Astrocyte (in vitro differentiated cells and primary cell): ENCODE measurements around the gene RAVER2. TPM values are rescaled to one million over a fixed set of nuclear protein-coding genes. Genes with fewer than 3 reads are reported as not detected.

Experiments used
- DNase-seq: peaks from one replicate; pipeline ENCODE4 v3.0.0-alpha.2; 2010; ENCODE audit warnings: low read depth
- FAIRE-seq: peaks from 2 replicates; lab custom pipeline; 2011; peaks lifted over from hg19 to GRCh38; lab: Jason Lieb, UNC
- H2AFZ ChIP-seq: 2 replicates; pipeline ENCODE4 v1.6.0; 2012; ENCODE audit warnings: low read depth, low read length, inconsistent platforms
- H3K27ac ChIP-seq: 2 replicates; pipeline ENCODE4 v1.5.1; 2011; ENCODE audit warnings: low read depth, low read length, inconsistent platforms
- H3K27me3 ChIP-seq: 2 replicates; pipeline ENCODE4 v1.6.0; 2011; ENCODE audit warnings: low read length, inconsistent platforms; ENCODE audit not compliant: insufficient read depth
- H3K36me3 ChIP-seq: 2 replicates; pipeline ENCODE4 v1.5.1; 2011; ENCODE audit warnings: low read length, inconsistent platforms; ENCODE audit not compliant: insufficient read depth
- H3K4me1 ChIP-seq: 2 replicates; pipeline ENCODE4 v1.5.1; 2011; ENCODE audit warnings: low read length, inconsistent platforms; ENCODE audit not compliant: insufficient read depth
- H3K4me2 ChIP-seq: 2 replicates; pipeline ENCODE4 v1.6.0; 2012; ENCODE audit warnings: low read length, inconsistent platforms
- H3K4me3 ChIP-seq: 2 replicates; pipeline ENCODE4 v1.5.1; 2011; ENCODE audit warnings: low read depth, mild to moderate bottlenecking, low read length, inconsistent platforms; ENCODE audit not compliant: insufficient read depth
- H3K79me2 ChIP-seq: 2 replicates; pipeline ENCODE4 v1.6.0; 2012; ENCODE audit warnings: mild to moderate bottlenecking, low read length, inconsistent platforms; ENCODE audit not compliant: insufficient read depth
- H3K9ac ChIP-seq: 2 replicates; pipeline ENCODE4 v1.6.0; 2012; ENCODE audit warnings: mild to moderate bottlenecking, low read length, inconsistent platforms
- H3K9me3 ChIP-seq: 2 replicates; pipeline ENCODE4 v1.5.1; 2012; ENCODE audit warnings: low read depth, mild to moderate bottlenecking, low read length, inconsistent platforms; ENCODE audit not compliant: insufficient read depth
- H4K20me1 ChIP-seq: 2 replicates; pipeline ENCODE4 v1.6.0; 2012; ENCODE audit warnings: low read length, inconsistent platforms; ENCODE audit not compliant: insufficient read depth
- H3K27ac Mint-ChIP-seq: one replicate; pipeline ENCODE4 v1.8.0; 2021; ENCODE audit warnings: mild to moderate bottlenecking, mixed read lengths; ENCODE audit not compliant: unreplicated experiment
- H3K27me3 Mint-ChIP-seq: one replicate; pipeline ENCODE4 v1.8.0; 2021; ENCODE audit warnings: low read depth, mixed read lengths; ENCODE audit not compliant: unreplicated experiment
- H3K36me3 Mint-ChIP-seq: one replicate; pipeline ENCODE4 v1.8.0; 2021; ENCODE audit warnings: low read depth, mixed read lengths; ENCODE audit not compliant: unreplicated experiment
- H3K4me1 Mint-ChIP-seq: one replicate; pipeline ENCODE4 v1.8.0; 2021; ENCODE audit warnings: low read depth, mixed read lengths; ENCODE audit not compliant: unreplicated experiment
- H3K4me3 Mint-ChIP-seq: one replicate; pipeline ENCODE4 v1.8.0; 2021; ENCODE audit warnings: mild to moderate bottlenecking, moderate library complexity, mixed read lengths; ENCODE audit not compliant: unreplicated experiment
- H3K9me3 Mint-ChIP-seq: one replicate; pipeline ENCODE4 v1.8.0; 2021; ENCODE audit warnings: mild to moderate bottlenecking, mixed read lengths; ENCODE audit not compliant: unreplicated experiment
- EZH2 ChIP-seq: IDR thresholded peaks from 2 replicates; pipeline ENCODE4 v1.6.1; 2012; ENCODE audit warnings: mild to moderate bottlenecking, low read length, inconsistent platforms; ENCODE audit not compliant: insufficient read depth
- total RNA-seq: library from RNA; stranded (reverse); gene quantifications from 2 replicates; pipeline ENCODE4 v1.2.1, GENCODE V29; 2021
- TF ChIP-seq, protein P1 (sequence below): IDR thresholded peaks from 2 replicates; pipeline ENCODE4 v1.5.1; 2011; ENCODE audit warnings: low read depth, mild to moderate bottlenecking, inconsistent platforms, low read length, moderate library complexity; ENCODE audit not compliant: insufficient read depth

RAVER2 gene
- total RNA-seq, 1 donor from 2014 or later, result 7.1 TPM

DNA sequence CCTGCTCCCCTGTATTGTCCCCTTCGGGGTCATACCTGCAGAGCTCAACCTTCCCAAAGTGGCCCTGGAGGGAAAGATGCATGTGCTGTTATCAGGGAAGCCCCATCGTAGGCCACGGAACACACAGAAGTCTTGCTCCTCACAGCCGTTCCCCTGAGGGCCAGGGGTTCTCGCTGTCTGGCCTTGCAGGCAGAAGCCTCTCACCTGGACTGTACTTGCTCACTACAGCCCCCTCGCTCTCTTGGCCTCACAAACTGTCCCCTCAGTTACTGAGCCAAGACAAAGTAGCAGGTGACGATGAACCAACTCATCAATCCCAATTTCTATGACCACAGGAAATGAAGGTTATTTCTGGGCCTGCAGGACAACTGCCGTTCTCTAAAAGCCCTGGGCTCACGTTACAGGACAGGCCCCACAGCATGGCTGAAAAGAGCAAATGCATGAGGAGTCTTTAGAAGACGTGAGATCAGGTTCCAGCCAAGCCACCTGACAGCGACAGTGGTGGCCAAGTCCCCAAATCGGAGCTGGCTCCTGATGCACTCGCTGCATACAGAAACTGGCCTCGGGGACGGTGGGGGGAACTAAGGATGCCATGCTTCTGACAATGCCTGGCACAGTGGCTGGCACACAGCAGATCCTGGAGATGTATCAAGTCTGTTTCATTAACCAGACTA is 95.0 kb downstream of the RAVER2 start:
- peaks cover 48% of the 10 kb centered on the region for H3K36me3 ChIP-seq
- H3K9ac ChIP-seq, result no peak overlapping the region
- H3K4me2 ChIP-seq, result no peak overlapping the region
- FAIRE-seq (no peak), DNase-seq (no peak)
- peaks cover 3% of the 10 kb centered on the region for H3K4me1 ChIP-seq
- TF ChIP-seq, protein P1, sequence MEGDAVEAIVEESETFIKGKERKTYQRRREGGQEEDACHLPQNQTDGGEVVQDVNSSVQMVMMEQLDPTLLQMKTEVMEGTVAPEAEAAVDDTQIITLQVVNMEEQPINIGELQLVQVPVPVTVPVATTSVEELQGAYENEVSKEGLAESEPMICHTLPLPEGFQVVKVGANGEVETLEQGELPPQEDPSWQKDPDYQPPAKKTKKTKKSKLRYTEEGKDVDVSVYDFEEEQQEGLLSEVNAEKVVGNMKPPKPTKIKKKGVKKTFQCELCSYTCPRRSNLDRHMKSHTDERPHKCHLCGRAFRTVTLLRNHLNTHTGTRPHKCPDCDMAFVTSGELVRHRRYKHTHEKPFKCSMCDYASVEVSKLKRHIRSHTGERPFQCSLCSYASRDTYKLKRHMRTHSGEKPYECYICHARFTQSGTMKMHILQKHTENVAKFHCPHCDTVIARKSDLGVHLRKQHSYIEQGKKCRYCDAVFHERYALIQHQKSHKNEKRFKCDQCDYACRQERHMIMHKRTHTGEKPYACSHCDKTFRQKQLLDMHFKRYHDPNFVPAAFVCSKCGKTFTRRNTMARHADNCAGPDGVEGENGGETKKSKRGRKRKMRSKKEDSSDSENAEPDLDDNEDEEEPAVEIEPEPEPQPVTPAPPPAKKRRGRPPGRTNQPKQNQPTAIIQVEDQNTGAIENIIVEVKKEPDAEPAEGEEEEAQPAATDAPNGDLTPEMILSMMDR, result no peak
- TF ChIP-seq EZH2, result no peak
- H3K4me3 ChIP-seq, result no peak overlapping the region
- H4K20me1 ChIP-seq, result no peaks in the 10 kb centered on the region
- no peak overlapping the region for H3K27ac Mint-ChIP-seq
- peaks cover 46% of the 10 kb centered on the region for H3K36me3 Mint-ChIP-seq
- H3K27me3 ChIP-seq, result no peaks in the 10 kb centered on the region
- no peak overlapping the region for H3K27ac ChIP-seq
- no peaks in the 10 kb centered on the region for H3K79me2 ChIP-seq
- no peak overlapping the region for H2AFZ ChIP-seq
- no peak overlapping the region for H3K4me3 Mint-ChIP-seq
- H3K9me3 ChIP-seq, result no peaks in the 10 kb centered on the region
- peaks cover 16% of the 10 kb centered on the region for H3K4me1 Mint-ChIP-seq
- H3K27me3 Mint-ChIP-seq, result no peaks in the 10 kb centered on the region
- H3K9me3 Mint-ChIP-seq, result no peaks in the 10 kb centered on the region

DNA sequence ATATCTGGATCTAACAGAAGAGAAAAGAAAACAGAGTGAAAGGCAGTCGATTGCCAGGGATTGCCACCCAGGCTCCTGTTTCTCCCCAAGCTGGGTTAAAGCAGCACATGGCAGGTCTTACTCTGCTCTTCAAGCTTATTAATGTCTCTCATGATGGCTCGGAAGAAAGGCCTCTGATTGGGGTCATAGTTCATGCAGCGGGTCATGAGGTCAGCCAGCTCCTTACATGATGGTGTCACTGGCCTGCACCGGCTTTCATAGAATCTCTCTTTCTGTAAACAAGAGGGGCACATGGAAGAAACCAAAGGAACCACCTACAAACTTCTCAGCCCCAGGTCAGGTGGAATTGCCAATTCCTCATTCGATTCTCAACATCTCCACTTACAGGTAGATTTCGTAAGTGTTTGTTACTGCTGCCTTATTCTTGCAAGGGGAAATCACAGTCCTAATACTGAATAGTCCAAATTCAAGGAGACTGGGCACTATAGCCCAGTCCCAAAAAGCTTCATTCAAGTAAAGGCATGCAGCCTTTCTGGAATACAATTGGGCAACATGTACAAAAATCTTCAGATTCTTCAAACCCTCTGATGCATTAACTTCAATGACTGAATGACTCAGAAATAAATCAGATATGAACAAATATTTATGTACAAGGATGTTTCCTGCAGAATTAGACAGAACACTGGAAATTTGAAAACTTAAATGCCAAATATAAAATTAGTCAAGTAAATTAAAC is 96.6 kb downstream of the RAVER2 start:
- Mint-ChIP-seq H3K27ac (no peak overlapping the region), H3K4me3 (no peak overlapping the region), H3K4me1 (peaks cover 13% of the 10 kb centered on the region), H3K27me3 (no peaks in the 10 kb centered on the region), H3K36me3 (peaks cover 56% of the 10 kb centered on the region), H3K9me3 (no peaks in the 10 kb centered on the region)
- H3K4me1 ChIP-seq, result no peaks in the 10 kb centered on the region
- H3K36me3 ChIP-seq, result peaks cover 36% of the 10 kb centered on the region
- no peak overlapping the region for H2AFZ ChIP-seq
- no peaks in the 10 kb centered on the region for H4K20me1 ChIP-seq
- no peak overlapping the region for H3K27ac ChIP-seq
- no peaks in the 10 kb centered on the region for H3K9me3 ChIP-seq
- FAIRE-seq (no peak), DNase-seq (no peak)
- no peak overlapping the region for H3K4me2 ChIP-seq
- H3K27me3 ChIP-seq, result no peaks in the 10 kb centered on the region
- no peak overlapping the region for H3K9ac ChIP-seq
- TF ChIP-seq, protein P1, result no peak
- no peak for TF ChIP-seq EZH2
- H3K4me3 ChIP-seq, result no peak overlapping the region
- H3K79me2 ChIP-seq, result no peaks in the 10 kb centered on the region

DNA sequence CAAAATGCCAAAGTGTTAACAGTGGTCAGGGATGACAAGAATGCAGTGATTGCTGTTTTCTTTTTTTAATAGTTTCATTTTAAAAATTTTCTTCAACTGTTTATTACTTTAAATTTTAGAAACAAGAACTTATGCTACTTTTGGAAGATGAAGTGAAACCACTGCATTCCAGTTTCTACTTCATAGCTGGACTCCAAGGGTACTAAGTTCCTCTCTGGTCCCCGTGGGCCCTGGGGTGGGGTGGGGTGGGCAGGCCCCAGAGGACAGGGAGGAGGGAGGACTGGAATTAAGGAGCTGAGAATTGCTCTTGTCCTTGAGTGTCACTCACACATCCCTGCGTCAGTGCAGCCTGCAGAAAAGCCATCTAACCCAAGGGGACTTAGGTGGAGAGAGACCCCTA is 97.3 kb downstream of the RAVER2 start:
- H3K9ac ChIP-seq, result no peak overlapping the region
- H2AFZ ChIP-seq, result no peak overlapping the region
- H4K20me1 ChIP-seq, result no peaks in the 10 kb centered on the region
- Mint-ChIP-seq H3K27me3 (no peaks in the 10 kb centered on the region), H3K27ac (no peak overlapping the region), H3K36me3 (peaks cover 53% of the 10 kb centered on the region), H3K9me3 (no peaks in the 10 kb centered on the region), H3K4me1 (peaks cover 7% of the 10 kb centered on the region), H3K4me3 (no peak overlapping the region)
- no peaks in the 10 kb centered on the region for H3K9me3 ChIP-seq
- DNase-seq (no peak), FAIRE-seq (no peak)
- H3K27me3 ChIP-seq, result no peaks in the 10 kb centered on the region
- H3K4me3 ChIP-seq, result no peak overlapping the region
- H3K4me1 ChIP-seq, result no peaks in the 10 kb centered on the region
- no peaks in the 10 kb centered on the region for H3K79me2 ChIP-seq
- H3K4me2 ChIP-seq, result no peak overlapping the region
- no peak overlapping the region for H3K27ac ChIP-seq
- TF ChIP-seq, protein P1, result no peak
- no peak for TF ChIP-seq EZH2
- H3K36me3 ChIP-seq, result peaks cover 31% of the 10 kb centered on the region
